Esophagus squamous epithelium (tissue), 4 donors: ENCODE data around the gene CCDC74A.
"Not testable (repeated sequence)": the region's sequence is repeated elsewhere in the genome, so short reads cannot be mapped to it uniquely, and the experiment has no call there.

Experiments used
- CTCF ChIP-seq, 6 experiments: fragments of 450-650 bp in 4 of 6; fragments of 200-600 bp in 2 of 6; sonication (generic) in 2 of 6; IDR thresholded peaks; one replicate each; pipeline ENCODE4 v1.5.1; 2016 to 2019; ENCODE audit warnings: antibody characterized with exemption in 6 of 6, mild to moderate bottlenecking in 4 of 6, moderate library complexity in 4 of 6
- POLR2A ChIP-seq, 4 donors: fragments of 450-650 bp; IDR thresholded peaks; one replicate each; pipeline ENCODE4 v1.6.1; 2017; ENCODE audit warnings: antibody characterized with exemption in 4 of 4, mild to moderate bottlenecking in 4 of 4, moderate library complexity in 3 of 4

DNA sequence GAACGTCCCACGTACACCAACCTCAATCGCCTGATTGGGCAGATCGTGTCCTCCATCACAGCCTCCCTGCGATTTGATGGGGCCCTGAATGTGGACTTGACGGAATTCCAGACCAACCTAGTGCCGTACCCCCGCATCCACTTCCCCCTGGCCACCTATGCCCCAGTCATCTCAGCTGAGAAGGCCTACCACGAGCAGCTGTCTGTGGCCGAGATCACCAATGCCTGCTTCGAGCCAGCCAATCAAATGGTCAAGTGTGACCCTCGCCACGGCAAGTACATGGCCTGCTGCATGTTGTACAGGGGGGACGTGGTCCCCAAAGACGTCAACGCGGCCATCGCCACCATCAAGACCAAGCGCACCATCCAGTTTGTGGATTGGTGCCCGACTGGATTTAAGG, 47.3 kb upstream of the CCDC74A start:
- TF ChIP-seq POLR2A, CTCF (IDR thresholded peaks at IDR 0.05): not testable (repeated sequence)
